D341Med (cell line): ENCODE data around the gene PKP1.

ENCODE experiments used
- DNase-seq: peaks from one replicate; pipeline ENCODE4 v3.0.0; 2012; ENCODE audit warnings: low spot score

Gene PKP1

DNA sequence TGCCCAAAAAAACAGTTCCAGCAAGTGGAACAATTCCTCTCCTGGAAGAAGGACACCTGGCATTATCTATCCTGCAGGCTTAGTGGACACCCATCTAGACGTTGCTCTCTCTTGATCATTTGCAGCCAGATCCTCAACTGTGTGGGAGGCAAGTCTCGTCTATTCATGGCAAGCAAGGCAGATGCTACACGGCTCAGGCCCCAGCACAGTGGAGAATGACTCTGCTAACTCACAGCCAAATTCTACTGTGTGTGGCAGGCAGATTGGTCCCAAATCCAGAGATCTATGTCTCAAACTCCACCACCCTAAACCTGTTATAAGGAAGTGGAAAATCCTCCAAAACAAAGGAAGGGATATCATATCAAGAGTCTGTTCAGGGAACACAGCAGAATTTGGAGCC is 87.2 kb downstream of the PKP1 start:
- DNase-seq = no peak

DNA sequence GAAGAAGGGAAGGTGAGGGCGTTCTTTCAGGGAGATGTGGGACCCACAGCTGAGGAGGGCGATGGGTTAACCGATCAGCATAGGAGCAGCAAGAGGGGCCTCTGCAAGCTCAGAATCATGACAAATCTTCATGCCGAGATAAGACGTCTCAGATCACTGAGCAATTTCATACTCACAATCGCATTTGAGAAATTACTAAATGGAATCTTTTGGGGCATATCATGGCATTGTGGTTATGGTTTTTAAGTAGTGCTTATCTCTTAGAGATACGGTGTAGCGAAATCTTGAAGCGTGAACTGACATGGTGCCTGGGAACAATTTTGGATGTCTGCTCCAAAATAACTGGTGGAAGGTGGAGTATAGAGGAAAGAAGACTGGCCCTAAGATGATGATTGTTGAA is 88.0 kb downstream of the PKP1 start:
- no peak for DNase-seq

DNA sequence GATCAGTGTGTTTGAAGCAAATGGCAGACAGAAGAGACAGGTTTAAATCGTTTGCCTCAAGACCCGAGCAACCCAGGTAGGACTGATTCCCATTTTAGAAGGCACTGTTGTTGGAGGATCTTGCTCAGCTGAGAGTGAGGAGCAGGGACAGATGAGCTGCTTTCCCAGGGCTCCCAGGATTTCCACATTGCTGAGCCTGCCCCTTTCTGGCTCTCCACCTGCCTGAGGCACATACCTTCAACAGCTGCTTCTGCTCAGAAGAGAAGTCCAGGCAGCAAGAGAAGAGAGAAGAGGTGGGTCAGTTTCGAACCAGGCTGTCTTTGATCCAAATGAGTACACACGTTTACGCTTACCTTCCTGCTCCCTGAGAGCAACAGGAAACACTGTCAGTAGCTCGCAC is 88.5 kb downstream of the PKP1 start:
- DNase-seq = no peak

DNA sequence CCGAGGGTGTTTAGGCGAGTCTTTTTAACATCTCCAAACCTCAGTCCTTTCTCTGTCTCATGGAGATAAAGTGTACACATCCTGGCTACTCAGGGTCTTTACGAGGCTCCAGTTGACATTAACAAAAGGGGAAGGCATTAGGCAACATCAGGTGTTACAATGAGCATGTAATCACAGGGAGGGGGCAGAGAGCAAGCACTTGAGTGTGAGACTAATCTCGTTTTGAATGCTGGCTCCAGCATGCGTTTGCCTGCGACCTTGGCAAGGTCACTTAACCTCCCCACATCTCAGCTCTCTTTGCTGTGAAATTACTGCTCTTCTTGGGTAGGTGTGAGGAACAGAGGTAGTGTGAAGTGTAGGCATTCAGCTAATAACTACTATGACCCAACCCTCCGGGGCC is 91.1 kb downstream of the PKP1 start:
- DNase-seq = no peak

DNA sequence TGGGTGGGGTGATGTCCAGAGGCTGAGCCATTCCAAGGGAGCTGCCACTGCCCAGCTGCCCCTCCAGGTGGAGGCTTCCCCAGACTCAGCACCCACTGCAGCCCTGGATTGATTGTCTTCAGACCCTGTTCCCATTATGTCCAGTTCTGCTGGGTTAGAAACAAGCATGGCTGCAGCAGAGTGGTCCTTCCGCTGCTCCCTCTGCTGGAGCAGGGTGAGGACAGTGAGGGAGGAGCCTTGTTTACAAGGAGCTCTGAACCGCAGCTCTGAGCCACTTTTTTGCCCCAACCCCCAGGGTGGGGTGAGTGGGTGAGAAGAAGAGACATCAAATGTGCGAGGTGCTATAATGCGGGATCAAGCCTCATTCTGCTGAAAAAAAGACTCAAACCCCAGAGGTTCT is 91.9 kb downstream of the PKP1 start:
- no peak for DNase-seq

DNA sequence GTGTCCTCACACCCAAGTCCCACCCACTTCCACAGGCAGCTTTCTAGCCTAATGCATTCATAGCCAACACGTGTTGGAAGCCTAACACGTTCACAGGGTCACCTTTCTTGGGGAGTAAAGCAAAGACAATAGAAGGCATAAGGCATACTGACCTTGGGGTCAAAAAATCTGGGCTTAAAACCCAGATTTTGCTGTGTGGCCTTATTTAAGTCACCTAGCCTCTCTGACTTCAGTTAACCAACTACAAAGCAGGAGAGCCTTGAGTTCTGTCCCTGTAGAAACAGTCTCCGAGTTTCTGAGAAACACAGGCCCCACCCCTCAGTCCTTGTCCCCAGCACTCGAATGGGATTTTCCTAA is 92.8 kb downstream of the PKP1 start:
- no peak for DNase-seq

DNA sequence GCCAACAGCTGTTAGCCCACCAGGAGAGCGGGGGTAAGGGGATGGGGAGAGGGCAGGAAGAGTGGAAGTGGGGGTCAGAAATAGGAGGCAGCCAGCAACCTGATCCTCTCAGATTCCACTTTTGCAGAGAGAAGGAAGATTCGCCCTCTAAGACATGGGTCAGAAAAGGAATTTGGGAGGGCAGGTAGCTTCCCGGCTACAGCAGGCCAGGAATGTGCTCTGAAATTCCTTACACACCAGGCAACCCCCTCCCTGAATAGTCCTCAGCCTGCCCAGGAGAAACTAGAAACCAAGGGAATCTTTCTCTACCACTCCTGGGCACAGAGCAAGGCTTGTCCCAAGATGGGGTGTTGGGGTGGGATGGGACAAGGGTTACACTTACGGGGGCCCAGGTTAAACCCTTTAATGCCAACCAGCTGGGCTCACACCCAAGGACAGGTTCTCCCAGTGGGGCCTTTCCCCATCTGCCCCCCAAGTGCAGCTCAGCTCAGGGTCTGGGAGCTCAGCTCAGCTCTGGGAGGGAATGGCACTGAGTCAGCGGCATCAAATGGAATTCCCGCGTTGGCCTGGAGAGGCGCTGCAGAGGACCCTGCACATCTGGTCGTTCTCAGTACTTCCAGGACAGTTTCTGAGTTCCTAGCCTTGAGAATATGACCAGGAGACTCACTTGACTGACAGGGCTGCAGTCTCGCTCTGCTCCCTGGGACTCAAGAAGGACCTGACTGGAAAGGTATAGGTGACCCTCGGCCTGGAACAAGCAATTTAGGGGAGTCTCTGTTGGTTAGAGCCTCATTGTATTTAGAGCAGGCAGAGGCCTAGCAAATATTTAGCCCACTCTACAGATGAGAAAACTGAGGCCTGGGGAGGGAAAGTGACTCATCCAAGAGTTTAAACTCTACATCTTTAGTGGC is 93.4 kb downstream of the PKP1 start:
- peak; percentile 79 for DNase-seq

DNA sequence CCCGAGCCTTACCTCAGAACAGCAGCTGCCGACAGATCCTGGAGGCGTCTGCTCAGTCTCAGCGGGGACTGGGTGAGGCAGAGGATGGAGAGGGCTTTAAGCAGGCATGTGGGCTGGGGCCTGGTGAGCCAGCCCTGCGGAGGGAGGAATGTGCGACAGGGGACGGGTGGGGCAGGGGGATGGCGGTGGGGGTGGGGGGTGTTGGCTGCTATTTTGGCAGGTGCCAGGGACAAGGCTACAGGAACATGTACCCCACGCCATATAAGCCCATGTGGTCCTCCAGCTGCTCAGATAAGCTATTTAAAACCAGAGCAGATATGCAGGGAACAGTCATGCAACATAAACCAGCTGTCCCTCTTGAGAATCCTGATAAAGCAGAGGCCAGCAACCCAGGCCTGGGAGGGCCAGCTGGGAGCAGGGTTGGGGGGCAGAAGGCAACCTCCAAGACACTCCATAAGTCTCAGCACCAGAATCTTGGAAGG is 94.3 kb downstream of the PKP1 start, which contains the start of gene TNNT2:
Gene TNNT2 (minus strand): TSS at position 70 of the 482 bp plus-strand sequence. CDS start 4,426 bp downstream, outside the sequence.
- DNase-seq = no peak

DNA sequence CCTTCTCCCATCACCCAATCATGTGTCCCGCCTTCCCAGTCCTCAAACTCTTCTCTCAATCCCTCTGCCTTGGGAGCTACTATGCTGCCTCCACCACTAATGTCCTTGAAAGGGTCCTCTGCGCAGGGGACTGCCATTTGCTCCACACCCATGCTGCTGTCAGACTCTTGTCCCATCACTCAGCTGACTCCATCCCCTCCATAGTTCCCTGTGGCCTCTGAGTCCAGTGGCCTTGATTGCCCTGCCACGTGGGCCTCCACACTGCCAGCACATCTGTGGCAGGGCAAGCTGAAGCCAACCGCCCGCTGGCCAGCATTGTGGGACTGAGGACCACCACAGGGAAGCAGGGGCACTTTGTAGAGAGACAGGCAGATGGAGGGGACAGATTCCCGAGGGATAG is 95.5 kb downstream of the PKP1 start:
- no peak for DNase-seq

DNA sequence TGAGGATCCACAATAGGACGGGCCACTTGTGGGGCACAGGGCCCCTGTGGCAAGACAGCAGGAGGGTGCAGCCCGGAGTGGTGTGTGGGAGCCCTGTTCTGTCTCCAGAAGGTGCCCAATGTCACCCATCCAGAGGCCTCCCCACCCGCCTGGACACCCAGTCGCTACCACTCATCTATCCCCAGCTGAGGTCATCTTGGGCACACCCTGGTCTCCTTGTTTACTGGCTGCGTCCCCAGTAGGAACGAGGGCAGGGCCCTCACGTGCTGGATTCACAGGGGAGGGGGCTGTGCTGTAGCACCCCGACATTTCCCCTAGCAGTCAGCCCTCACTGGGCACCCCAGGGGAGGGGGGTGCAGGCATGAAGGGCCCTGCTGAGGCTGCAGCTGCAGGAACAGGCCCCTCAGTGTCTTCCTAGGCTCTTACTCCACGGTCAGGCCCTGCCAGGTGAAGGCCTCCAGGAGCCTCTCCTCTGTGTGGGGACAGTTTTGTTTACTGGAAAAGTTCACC is 96.5 kb downstream of the PKP1 start:
- DNase-seq = no peak

DNA sequence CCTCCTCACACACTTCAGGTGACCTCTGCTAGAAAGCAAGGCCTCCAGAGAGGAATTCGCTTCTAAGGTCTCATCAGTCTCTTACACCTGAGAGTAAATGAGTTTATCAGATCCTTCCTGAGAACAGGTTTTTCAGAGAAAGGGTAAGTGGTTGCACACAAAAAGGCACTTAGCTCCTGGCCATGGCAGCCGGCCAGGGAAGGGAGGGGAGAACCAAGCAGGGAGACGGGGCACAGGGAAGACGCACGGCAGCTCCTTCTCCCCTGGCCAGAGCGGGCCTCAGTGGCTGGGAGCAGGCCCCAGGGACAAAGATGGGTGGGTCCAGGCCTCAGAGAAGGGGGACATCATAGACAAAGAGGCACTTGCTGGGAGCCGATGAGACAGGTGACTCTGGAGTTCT is 97.8 kb downstream of the PKP1 start:
- DNase-seq = no peak
